GM10266 (cell line): ENCODE data around the gene C1R.

Experiments used
- DNase-seq: peaks from one replicate; pipeline ENCODE4 v3.0.0; 2012; ENCODE audit errors: extremely low spot score
- CTCF ChIP-seq: IDR thresholded peaks from 2 replicates; pipeline ENCODE4 v1.5.1; 2012; ENCODE audit warnings: mild to moderate bottlenecking, low read depth; ENCODE audit not compliant: control insufficient read depth, insufficient read depth; ENCODE audit errors: missing control alignments

Gene C1R

GRCh38 chr12:7103837-7104584 is 11.8 kb upstream of the C1R start:
- no peak for TF ChIP-seq CTCF
- DNase-seq = no peak

GRCh38 chr12:7102582-7102981 is 10.3 kb upstream of the C1R start:
- TF ChIP-seq CTCF = no peak
- no peak for DNase-seq

GRCh38 chr12:7101694-7102131 is 9.5 kb upstream of the C1R start:
- DNase-seq = no peak
- TF ChIP-seq CTCF = no peak

- DNase-seq = no peak
- no peak for TF ChIP-seq CTCF
Measured at GRCh38 chr12:7101047-7101693, 8.9 kb upstream of the C1R start.

GRCh38 chr12:7100239-7100638 is 8.0 kb upstream of the C1R start:
- no peak for TF ChIP-seq CTCF
- DNase-seq = no peak

- TF ChIP-seq CTCF = no peak
- no peak for DNase-seq
Measured at GRCh38 chr12:7099290-7099996, 7.2 kb upstream of the C1R start.
